Naive thymus-derived CD4-positive, alpha-beta T cell (primary cell): Measurements from ENCODE around the gene DMPK. TPM values are rescaled to one million over a fixed set of nuclear protein-coding genes. Genes with fewer than 3 reads are reported as not detected.

Experiments used
- ATAC-seq: fragments of 150-1000 bp; cut with Tn5 transposase; 2 replicates; pipeline ENCODE4 v1.10.0; 2021; ENCODE audit warnings: mild to moderate bottlenecking, moderate library complexity
- CTCF ChIA-PET: fragments of 350-600 bp; sonication (Branson Sonifier 250); formaldehyde crosslinking; loops from one replicate; lab custom pipeline; 2021; ENCODE audit warnings: antibody characterized with exemption; lab: Charles Lee
- POLR2A ChIA-PET: fragments of 350-600 bp; sonication (Branson Sonifier 250); formaldehyde crosslinking; loops from one replicate; lab custom pipeline; 2021; ENCODE audit warnings: antibody characterized with exemption, inconsistent platforms; lab: Charles Lee
- DNase-seq, 9 donors: peaks; one replicate each; pipeline versions ENCODE4 v3.0.0 to v3.0.0-alpha.2; 2020 to 2022; ENCODE audit warnings: mixed read lengths in 1 of 9
- H3K27ac ChIP-seq: one replicate; pipeline ENCODE4 v1.7.0; 2013; ENCODE audit warnings: mild to moderate bottlenecking, low read depth, low read length, moderate library complexity
- H3K27me3 ChIP-seq, 2 donors: one replicate each; pipeline ENCODE4 v1.7.0; 2013; ENCODE audit warnings: low read length in 2 of 2, mild to moderate bottlenecking in 2 of 2, moderate library complexity in 2 of 2; ENCODE audit not compliant: control insufficient read depth in 2 of 2, insufficient read depth in 2 of 2
- H3K36me3 ChIP-seq, 3 experiments: 1 replicate in 2 of 3; 2 replicates in 1 of 3; pipeline ENCODE4 v1.7.0; 2013; ENCODE audit warnings: low read length in 3 of 3, mild to moderate bottlenecking in 3 of 3, moderate library complexity in 1 of 3; ENCODE audit not compliant: insufficient read depth in 3 of 3, control insufficient read depth in 2 of 3
- H3K4me1 ChIP-seq, 2 donors: one replicate each; pipeline ENCODE4 v1.7.0; 2013; ENCODE audit warnings: low read length in 2 of 2, mild to moderate bottlenecking in 2 of 2, moderate library complexity in 1 of 2; ENCODE audit not compliant: control insufficient read depth in 2 of 2, insufficient read depth in 2 of 2
- H3K4me3 ChIP-seq: 2 replicates; pipeline ENCODE4 v1.7.0; 2013; ENCODE audit warnings: mild to moderate bottlenecking, low read length
- H3K9me3 ChIP-seq, 3 experiments: 1 replicate in 2 of 3; 2 replicates in 1 of 3; pipeline ENCODE4 v1.7.0; 2013; ENCODE audit warnings: low read length in 3 of 3; ENCODE audit not compliant: control insufficient read depth in 2 of 3
- H3K27ac Mint-ChIP-seq, 9 donors: one replicate each; pipeline ENCODE4 v1.8.0; 2020 to 2022; ENCODE audit warnings: mixed read lengths in 9 of 9, mild to moderate bottlenecking in 8 of 9, moderate library complexity in 5 of 9, inconsistent platforms in 2 of 9
- H3K27me3 Mint-ChIP-seq, 5 donors: one replicate each; pipeline ENCODE4 v1.8.0; 2021 to 2022; ENCODE audit warnings: mixed read lengths in 5 of 5, mild to moderate bottlenecking in 1 of 5
- H3K36me3 Mint-ChIP-seq, 5 donors: one replicate each; pipeline ENCODE4 v1.8.0; 2020 to 2022; ENCODE audit warnings: mixed read lengths in 5 of 5, mild to moderate bottlenecking in 3 of 5, inconsistent platforms in 1 of 5
- H3K4me1 Mint-ChIP-seq, 7 donors: one replicate each; pipeline ENCODE4 v1.8.0; 2020 to 2022; ENCODE audit warnings: mixed read lengths in 7 of 7, mild to moderate bottlenecking in 3 of 7, inconsistent platforms in 1 of 7
- H3K4me3 Mint-ChIP-seq, 10 donors: one replicate each; pipeline ENCODE4 v1.8.0; 2020 to 2022; ENCODE audit warnings: mild to moderate bottlenecking in 10 of 10, mixed read lengths in 10 of 10, moderate library complexity in 6 of 10, inconsistent platforms in 2 of 10
- H3K9me3 Mint-ChIP-seq, 11 donors: one replicate each; pipeline ENCODE4 v1.8.0; 2020 to 2022; ENCODE audit warnings: mixed read lengths in 11 of 11, mild to moderate bottlenecking in 4 of 11, inconsistent platforms in 1 of 11, moderate library complexity in 1 of 11
- intact Hi-C, 2 donors: fragments of 100-400 bp; cut with micrococcal nuclease; formaldehyde crosslinking; loops; one replicate each; pipeline ENCODE4 v1.15.1; 2023
- polyA plus RNA-seq, 2 donors: library from polyadenylated mRNA; unstranded; fragments of 300-500 nt; fragmentation: Illumina TruSeq; gene quantifications; one replicate each; pipeline ENCODE4 v1.2.3, GENCODE V29; 2021
- total RNA-seq, 6 experiments: library from RNA in 5 of 6; stranded (reverse) in 5 of 6; gene quantifications; 1 replicate in 5 of 6; 2 replicates in 1 of 6; pipeline ENCODE4 v1.2.3 and lab custom pipeline; 2021 to 2026

The DMPK gene
- total and polyA plus RNA-seq, 7 experiments from 2014 or later, result 0.20 to 33.9 (median 22.9) TPM

DNA sequence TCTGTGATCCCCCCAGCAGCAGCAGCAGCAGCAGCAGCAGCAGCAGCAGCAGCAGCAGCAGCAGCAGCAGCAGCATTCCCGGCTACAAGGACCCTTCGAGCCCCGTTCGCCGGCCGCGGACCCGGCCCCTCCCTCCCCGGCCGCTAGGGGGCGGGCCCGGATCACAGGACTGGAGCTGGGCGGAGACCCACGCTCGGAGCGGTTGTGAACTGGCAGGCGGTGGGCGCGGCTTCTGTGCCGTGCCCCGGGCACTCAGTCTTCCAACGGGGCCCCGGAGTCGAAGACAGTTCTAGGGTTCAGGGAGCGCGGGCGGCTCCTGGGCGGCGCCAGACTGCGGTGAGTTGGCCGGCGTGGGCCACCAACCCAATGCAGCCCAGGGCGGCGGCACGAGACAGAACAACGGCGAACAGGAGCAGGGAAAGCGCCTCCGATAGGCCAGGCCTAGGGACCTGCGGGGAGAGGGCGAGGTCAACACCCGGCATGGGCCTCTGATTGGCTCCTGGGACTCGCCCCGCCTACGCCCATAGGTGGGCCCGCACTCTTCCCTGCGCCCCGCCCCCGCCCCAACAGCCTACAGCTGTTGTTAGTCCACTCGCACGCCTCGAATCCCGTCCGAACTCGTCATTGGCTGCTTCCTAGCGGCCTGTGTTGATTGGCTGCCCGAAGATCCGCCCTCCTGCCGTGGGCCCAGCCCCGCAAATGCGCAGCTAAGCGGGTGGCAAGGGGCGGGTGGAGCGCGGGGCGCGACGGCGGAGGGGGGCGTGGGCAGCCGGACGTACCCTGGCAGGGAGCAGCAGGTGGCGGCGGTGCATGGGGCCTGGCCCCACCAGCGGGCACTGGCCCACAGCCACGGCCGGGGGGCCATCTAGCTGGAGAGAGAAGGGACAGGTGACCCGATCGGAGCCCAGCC is 11.8 kb downstream of the DMPK start:
- H3K9me3 Mint-ChIP-seq, result no peaks in the 10 kb centered on the region
- DNase-seq, result peak; percentile 84 to 97 (median 93)
- no peaks in the 10 kb centered on the region for H3K9me3 ChIP-seq
- peaks cover 0 to 28% (median 4%) of the 10 kb centered on the region in 5 donors for H3K27me3 Mint-ChIP-seq
- ATAC-seq, result peak; percentile 85
- peak overlapping the region; percentile 95 for H3K4me3 ChIP-seq
- H3K4me3 Mint-ChIP-seq, result peak overlapping the region; percentile 81 to 92 (median 88)
- intact Hi-C loops, result loop anchor here (1.0 to 5.0 kb wide), 13 partner anchors 9 to 246 kb away; partner anchors contain the start of genes DMWD (in 2 of the 2), SYMPK (in 2 of the 2), CCDC61 (in 1 of the 2) and FOXA3 (in 1 of the 2)
- no peaks in the 10 kb centered on the region for H3K36me3 ChIP-seq
- ChIA-PET POLR2A (interaction anchor here (0.9 to 2.8 kb wide), 7 partner anchors 8 to 79 kb away, joined by 3 to 20 read pairs (median 4); partner anchors contain the start of gene SNRPD2), CTCF (interaction anchor here (0.7 to 4.8 kb wide), 8 partner anchors 9 to 241 kb away, joined by 3 to 99 read pairs (median 4); no protein-coding TSS in a partner anchor)
- H3K4me1 ChIP-seq, result peaks cover 9 to 13% of the 10 kb centered on the region in 2 donors
- peak overlapping the region; percentile 64 for H3K27ac ChIP-seq
- no peaks in the 10 kb centered on the region for H3K27me3 ChIP-seq
- peaks cover 0 to 16% (median 8%) of the 10 kb centered on the region in 7 donors for H3K4me1 Mint-ChIP-seq
- H3K36me3 Mint-ChIP-seq, result no peaks in the 10 kb centered on the region
- H3K27ac Mint-ChIP-seq, result peak overlapping the region in 7 of 9 donors; percentile 43 to 93 (median 85)

DNA sequence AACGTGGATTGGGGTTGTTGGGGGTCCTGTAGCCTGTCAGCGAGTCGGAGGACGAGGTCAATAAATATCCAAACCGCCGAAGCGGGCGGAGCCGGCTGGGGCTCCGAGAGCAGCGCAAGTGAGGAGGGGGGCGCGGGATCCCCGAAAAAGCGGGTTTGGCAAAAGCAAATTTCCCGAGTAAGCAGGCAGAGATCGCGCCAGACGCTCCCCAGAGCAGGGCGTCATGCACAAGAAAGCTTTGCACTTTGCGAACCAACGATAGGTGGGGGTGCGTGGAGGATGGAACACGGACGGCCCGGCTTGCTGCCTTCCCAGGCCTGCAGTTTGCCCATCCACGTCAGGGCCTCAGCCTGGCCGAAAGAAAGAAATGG is 12.5 kb downstream of the DMPK start:
- Mint-ChIP-seq H3K36me3 (no peaks in the 10 kb centered on the region), H3K9me3 (no peaks in the 10 kb centered on the region), H3K4me3 (peak overlapping the region; percentile 81 to 92 (median 88)), H3K27me3 (peaks cover 0 to 31% (median 4%) of the 10 kb centered on the region in 5 donors), H3K27ac (peak overlapping the region; percentile 36 to 93 (median 85)), H3K4me1 (peaks cover 0 to 16% (median 8%) of the 10 kb centered on the region in 7 donors)
- POLR2A ChIA-PET, result interaction anchor here (0.6 to 2.8 kb wide), 11 partner anchors 9 to 78 kb away, joined by 3 to 20 read pairs (median 4); partner anchors contain the start of genes DMWD, FBXO46 and SNRPD2
- H3K4me3 ChIP-seq, result peak overlapping the region; percentile 95
- ATAC-seq (peak; percentile 55), DNase-seq (peak in 7 of 9 donors; percentile 63 to 88 (median 82))
- intact Hi-C loops, result loop anchor here (1.0 to 10.0 kb wide), 17 partner anchors 9 to 246 kb away; partner anchors contain the start of genes CCDC61 (in 2 of the 2), DMWD (in 2 of the 2), IRF2BP1 (in 2 of the 2) and QPCTL (in 2 of the 2)
- CTCF ChIA-PET, result interaction anchor here (0.6 to 4.8 kb wide), 17 partner anchors 9 to 245 kb away, joined by 3 to 99 read pairs (median 4); partner anchors contain the start of gene DMWD
- H3K27ac ChIP-seq, result peak overlapping the region; percentile 64
- H3K9me3 ChIP-seq, result no peaks in the 10 kb centered on the region
- peaks cover 9 to 13% of the 10 kb centered on the region in 2 donors for H3K4me1 ChIP-seq
- no peaks in the 10 kb centered on the region for H3K27me3 ChIP-seq
- no peaks in the 10 kb centered on the region for H3K36me3 ChIP-seq

DNA sequence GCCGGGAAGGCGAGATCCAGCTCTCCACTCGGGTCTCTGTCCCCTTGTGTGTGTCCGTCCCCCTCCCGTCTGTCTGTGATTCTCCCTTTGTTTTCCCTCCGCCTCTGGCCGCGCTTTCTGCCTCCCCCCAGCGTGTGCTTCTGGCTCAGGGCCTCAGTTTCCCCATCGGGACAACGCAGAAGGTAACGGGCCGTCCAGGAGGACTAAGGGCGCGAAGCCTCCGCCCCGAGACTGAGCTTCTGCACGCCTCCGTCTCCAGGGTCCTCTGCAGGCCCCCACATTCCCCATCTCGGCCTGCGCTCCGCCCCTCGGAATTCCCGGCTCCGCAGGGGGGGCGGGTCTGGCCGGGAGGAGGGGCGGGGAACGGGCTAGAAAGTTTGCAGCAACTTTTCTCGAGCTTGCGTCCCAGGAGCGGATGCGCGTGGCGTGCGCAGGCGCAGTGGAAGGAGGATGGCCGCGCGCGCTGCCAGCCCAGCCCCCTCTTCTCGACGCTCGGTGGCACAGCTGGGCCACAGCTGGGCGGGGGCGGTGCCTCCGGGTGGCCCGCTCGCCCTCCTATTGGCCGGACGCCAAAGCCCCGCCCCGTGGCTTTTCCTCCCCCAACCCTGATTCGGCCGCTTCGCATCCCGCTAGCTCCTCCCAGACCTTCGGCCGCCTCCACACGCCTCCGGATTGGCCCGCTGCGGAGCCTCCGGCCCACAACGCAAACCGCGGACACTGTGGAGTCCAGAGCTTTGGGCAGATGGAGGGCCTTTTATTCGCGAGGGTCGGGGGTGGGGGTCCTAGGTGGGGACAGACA is 13.1 kb downstream of the DMPK start, which contains the start of gene SIX5:
Gene SIX5, minus strand, starts transcription at position 269 of the 799 bp plus-strand sequence. CDS start 408 bp downstream, outside the sequence.
- DNase-seq, result peak; percentile 84 to 98 (median 88)
- Mint-ChIP-seq H3K27me3 (peaks cover 0 to 35% (median 7%) of the 10 kb centered on the region in 5 donors), H3K4me1 (peaks cover 0 to 16% (median 8%) of the 10 kb centered on the region in 7 donors), H3K9me3 (no peaks in the 10 kb centered on the region), H3K4me3 (peak within 1 kb of the TSS; percentile 81 to 92 (median 88)), H3K36me3 (no peaks in the 10 kb centered on the region), H3K27ac (peak within 1 kb of the TSS; percentile 36 to 93 (median 85))
- Histone ChIP-seq H3K4me3 (peak within 1 kb of the TSS; percentile 95), H3K27me3 (no peaks in the 10 kb centered on the region), H3K27ac (peak within 1 kb of the TSS; percentile 64), H3K36me3 (no peaks in the 10 kb centered on the region), H3K4me1 (peaks cover 9 to 13% of the 10 kb centered on the region in 2 donors), H3K9me3 (no peaks in the 10 kb centered on the region)
- ATAC-seq, result peak; percentile 82
- ChIA-PET POLR2A (interaction anchor here (0.6 to 2.8 kb wide), 12 partner anchors 10 to 117 kb away, joined by 3 to 20 read pairs (median 4); partner anchors contain the start of genes DMWD, FBXO46, IRF2BP1 and SNRPD2), CTCF (interaction anchor here (0.6 to 4.8 kb wide), 20 partner anchors 8 to 245 kb away, joined by 3 to 99 read pairs (median 4); partner anchors contain the start of genes DMWD and SYMPK)
- intact Hi-C loops, result loop anchor here (1.0 to 10.0 kb wide), 6 partner anchors 38 to 240 kb away; partner anchors contain the start of genes QPCTL (in 2 of the 2), CCDC61 (in 1 of the 2) and IRF2BP1 (in 1 of the 2)

DNA sequence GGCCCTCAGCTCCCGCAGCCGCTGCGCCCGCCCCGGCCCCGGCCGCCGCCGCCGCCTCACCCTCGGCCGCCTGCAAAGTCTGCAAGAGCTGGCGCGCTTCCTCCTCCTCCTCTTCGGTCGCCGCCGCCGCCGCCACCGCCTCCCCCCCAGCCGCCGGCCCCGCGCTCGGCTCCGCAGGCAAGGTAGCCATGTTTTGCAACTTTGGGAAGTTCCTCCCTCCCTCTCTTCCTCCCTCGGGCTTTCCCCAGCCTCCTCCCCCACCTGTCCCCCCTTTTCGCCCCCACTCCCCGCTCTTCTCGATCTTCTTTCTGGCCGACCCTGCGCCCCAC is 13.7 kb downstream of the DMPK start:
- no peak for ATAC-seq
- no peaks in the 10 kb centered on the region for H3K36me3 ChIP-seq
- Mint-ChIP-seq H3K9me3 (no peaks in the 10 kb centered on the region), H3K27me3 (peaks cover 0 to 35% (median 7%) of the 10 kb centered on the region in 5 donors), H3K4me1 (peaks cover 0 to 16% (median 8%) of the 10 kb centered on the region in 7 donors), H3K36me3 (no peaks in the 10 kb centered on the region), H3K4me3 (peak overlapping the region; percentile 81 to 92 (median 86)), H3K27ac (peak overlapping the region in 5 of 9 donors; percentile 66 to 91 (median 70))
- ChIA-PET POLR2A (interaction anchor here (0.9 to 2.8 kb wide), 9 partner anchors 10 to 118 kb away, joined by 3 to 20 read pairs (median 5); partner anchors contain the start of genes DMWD, IRF2BP1 and SNRPD2), CTCF (interaction anchor here (0.6 to 4.8 kb wide), 7 partner anchors 10 to 94 kb away, joined by 3 to 99 read pairs (median 5); partner anchors contain the start of gene SYMPK)
- H3K27ac ChIP-seq, result peak overlapping the region; percentile 60
- H3K9me3 ChIP-seq, result no peaks in the 10 kb centered on the region
- intact Hi-C loops, result loop anchor here in 1 of 2 donors (5.0 to 10.0 kb wide), 2 partner anchors 51 to 226 kb away; partner anchors contain the start of gene CCDC61
- peaks cover 9 to 13% of the 10 kb centered on the region in 2 donors for H3K4me1 ChIP-seq
- peak in 4 of 9 donors; percentile 19 to 37 (median 29) for DNase-seq
- H3K4me3 ChIP-seq, result peak overlapping the region; percentile 95
- H3K27me3 ChIP-seq, result no peaks in the 10 kb centered on the region

DNA sequence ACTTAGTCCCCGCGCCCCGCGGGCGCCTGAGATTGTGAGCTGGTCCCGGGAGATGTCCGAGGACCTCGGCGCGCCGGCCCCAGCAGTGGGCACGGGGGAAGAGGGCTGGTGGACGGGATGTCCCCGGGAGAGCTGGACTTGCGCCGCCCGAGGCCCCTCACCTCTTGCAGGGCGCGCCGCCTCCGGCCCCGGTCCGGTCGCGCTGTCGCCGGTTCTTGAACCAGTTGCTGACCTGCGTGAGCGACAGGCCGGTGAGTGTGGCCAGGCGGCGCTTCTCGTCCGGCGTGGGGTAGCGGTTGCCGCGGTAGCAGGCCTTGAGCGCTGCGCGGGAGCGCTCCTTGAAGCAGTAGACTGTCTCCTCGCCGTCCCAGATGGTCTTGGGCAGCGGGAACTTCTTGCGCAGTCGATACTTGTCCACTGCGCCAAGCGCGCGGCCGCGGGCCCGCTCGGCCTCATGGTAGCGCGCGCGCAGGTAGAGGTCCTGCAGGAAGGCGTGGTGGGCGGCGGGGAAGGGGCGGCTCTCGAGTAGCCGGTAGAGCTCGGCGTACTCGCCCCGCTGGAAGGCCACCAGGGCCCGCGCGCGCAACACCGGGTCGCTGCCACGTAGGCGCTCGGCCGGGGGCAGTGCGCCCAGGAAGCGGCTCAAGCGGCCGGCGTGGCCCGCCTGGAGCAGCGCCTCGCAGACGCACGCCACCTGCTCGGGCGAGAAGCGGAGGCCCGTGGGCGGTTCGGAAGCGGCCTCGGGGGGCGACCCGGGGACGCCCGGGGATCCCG is 14.2 kb downstream of the DMPK start:
- Histone ChIP-seq H3K4me1 (peaks cover 9 to 13% of the 10 kb centered on the region in 2 donors), H3K27ac (no peak overlapping the region), H3K36me3 (no peaks in the 10 kb centered on the region), H3K4me3 (peak overlapping the region; percentile 56), H3K27me3 (no peaks in the 10 kb centered on the region), H3K9me3 (no peaks in the 10 kb centered on the region)
- peaks cover 0 to 35% (median 7%) of the 10 kb centered on the region in 5 donors for H3K27me3 Mint-ChIP-seq
- CTCF ChIA-PET, result interaction anchor here (0.6 to 4.8 kb wide), 7 partner anchors 17 to 1716 kb away, joined by 3 to 99 read pairs (median 5); partner anchors contain the start of genes KPTN and SYMPK
- peaks cover 0 to 16% (median 8%) of the 10 kb centered on the region in 7 donors for H3K4me1 Mint-ChIP-seq
- DNase-seq (peak in 2 of 9 donors; percentile 31 to 62), ATAC-seq (no peak)
- H3K27ac Mint-ChIP-seq, result no peak overlapping the region
- H3K36me3 Mint-ChIP-seq, result no peaks in the 10 kb centered on the region
- intact Hi-C loops, result loop anchor here in 1 of 2 donors (5.0 to 10.0 kb wide), 2 partner anchors 51 to 227 kb away; partner anchors contain the start of gene CCDC61
- POLR2A ChIA-PET, result interaction anchor here (1.1 to 2.8 kb wide), 6 partner anchors 11 to 51 kb away, joined by 3 to 10 read pairs (median 4); partner anchors contain the start of gene DMWD
- H3K9me3 Mint-ChIP-seq, result no peaks in the 10 kb centered on the region
- peak overlapping the region; percentile 59 to 92 (median 75) for H3K4me3 Mint-ChIP-seq
